NCI-H748 (cell line): ENCODE data around the gene JAML.

Experiments
- DNase-seq: peaks from one replicate; lab custom pipeline; 2025; ENCODE audit not compliant: unreplicated experiment; lab: John Stamatoyannopoulos, UW

JAML gene

DNA sequence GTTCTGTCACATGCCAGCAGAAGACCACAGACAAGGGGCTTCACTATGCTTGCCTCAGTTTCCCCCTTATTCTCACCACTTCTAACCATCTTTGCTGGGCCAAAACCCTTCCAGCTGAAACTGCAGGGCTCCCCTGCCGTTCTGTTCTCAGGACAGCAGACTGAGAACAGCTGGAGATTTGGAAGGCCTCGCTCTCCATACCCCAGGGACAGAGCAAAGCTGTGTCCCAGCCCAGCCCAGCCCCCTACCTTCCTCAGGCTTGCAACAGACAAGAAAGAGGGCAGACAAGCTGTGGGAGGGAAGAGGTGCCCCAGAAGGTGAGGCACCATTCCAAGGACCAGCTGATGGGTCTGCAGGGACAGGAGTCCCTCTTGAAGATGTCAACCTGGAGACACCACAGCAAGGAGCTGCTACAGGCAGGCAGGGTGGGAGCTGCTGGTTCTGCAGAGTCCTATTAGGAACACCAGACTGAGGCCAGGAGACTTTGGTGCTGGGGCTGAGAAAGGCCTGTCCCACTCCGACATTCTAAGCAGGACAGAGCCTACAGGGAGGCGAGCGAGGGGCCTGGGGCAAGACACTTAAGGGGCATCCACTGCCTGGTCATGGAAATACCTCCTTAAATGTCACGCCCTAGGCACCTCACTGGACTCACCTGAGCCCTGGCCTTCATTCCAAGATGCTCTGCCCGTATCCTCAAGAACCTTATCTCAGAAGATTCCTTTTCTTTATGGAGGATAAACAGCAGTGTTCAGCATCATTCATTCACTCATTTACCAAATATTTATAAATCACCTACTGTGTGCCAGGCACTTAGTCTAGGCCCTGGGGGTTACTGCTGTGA, 55.3 kb downstream of the JAML start:
- DNase-seq, result no peak

DNA sequence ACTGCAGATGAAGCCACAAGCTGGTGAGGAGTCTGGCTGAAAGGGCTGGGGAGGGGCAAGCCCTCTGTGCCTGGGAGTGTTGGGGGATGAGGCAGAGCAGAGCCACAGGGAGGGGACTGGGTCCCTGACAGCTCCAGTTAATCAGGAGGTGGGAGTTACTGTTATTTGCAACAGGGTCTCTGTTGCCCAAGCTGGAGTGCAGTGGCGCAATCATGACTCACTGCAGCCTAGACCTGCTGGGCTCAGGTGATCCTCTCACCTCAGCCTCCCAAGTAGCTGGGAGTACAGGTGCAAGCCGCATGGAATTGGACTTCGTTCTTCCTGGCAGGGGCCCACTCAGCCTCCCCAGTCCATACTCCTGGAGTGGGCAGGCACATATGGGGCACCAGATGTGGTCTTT, 56.1 kb downstream of the JAML start:
- DNase-seq, result no peak

DNA sequence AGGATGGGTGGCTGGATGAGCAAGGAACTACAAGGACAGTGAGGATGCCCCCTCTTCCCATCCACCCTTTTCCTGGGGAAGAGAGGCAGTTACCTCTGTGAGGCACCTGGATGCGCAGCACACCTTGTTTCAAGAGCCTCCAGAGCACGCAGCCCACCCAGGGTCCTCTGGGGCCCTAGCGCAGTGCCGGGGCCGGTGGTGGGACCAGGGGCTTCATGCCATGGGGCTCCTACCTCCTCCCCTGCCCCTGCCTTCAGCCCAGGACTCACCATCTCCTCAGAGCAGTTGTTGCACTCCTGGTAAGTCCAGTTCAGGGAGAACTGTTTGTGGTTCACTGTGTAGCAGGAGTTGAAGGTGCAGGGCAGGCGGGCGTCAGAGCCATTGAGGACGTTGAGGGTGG, 56.5 kb downstream of the JAML start:
- DNase-seq, result no peak

DNA sequence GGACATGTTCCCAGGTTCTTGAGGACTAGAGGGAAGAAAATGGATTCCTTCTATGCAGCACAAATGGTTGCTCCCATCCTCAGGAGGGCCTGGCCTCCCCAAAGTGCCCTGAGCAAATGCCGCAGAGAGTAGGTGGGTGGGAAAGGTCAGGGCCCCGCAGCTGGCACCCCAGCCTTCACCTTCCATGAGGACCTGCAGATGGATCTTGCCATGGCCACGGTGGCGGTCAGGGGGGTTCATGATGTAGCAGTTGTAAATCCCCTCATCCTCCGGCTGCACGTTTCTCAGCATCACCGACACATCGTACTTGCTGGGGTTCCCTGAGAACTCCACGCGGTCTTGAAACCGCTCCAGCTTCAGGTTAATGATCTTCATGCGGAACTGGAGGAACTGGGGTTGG, 56.9 kb downstream of the JAML start:
- DNase-seq, result no peak

DNA sequence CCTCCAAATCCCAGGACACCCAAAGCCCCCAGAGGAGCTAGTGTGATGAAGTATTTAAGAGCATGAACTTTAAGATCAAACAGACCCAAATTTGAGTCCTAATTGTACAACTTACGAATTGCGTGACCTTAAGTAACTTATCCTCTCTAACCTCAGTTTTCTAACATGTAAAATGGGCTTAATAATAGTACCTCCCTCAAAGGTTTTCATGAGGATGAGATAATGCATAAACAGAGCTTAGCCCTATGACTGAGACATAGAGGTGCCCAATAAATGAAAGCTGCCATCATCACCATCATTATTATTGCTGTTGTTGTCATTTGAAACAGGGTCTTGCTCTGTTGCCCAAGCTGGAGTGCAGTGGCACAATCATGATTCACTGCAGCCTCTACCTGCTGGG, 57.6 kb downstream of the JAML start:
- DNase-seq, result no peak

DNA sequence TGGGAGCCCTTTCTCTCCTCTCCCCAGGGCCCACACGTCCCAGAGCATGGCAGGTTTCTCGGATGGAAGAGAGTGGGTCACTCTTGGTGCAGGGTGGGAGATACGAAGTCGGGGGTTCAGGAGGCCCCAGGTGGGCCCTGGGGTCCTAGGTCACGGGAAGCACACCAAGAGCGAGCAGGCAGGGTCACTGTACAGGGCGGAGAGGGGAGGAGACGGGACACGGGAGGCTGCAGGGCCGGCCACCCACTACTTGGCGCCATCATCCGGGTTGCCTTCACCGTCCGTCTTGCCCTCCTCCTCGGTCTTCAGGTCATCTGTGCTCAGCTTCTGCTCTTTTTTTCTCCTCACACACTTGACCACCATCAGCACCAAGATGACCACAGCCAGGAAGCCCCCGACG, 58.2 kb downstream of the JAML start:
- no peak for DNase-seq

DNA sequence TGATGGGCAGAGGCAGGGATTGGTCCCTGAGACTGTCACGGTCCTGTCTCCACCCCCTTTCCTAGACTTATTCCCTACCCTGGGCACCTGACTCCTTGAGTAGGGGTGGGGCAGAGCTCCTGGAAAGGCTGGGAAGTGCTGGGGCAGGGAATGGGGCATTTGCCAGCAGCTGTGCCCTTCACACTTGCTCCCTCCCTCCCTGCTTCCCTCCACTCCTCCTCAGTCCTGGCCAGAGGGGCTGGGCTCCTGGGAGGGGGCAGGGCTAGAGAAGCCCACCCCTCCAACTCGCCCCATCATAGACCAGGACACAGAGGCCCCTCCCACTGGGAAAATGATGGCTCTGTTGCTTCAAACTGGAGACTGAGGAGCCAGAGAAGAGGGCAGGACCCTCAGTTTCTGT, 59.9 kb downstream of the JAML start:
- DNase-seq, result no peak

DNA sequence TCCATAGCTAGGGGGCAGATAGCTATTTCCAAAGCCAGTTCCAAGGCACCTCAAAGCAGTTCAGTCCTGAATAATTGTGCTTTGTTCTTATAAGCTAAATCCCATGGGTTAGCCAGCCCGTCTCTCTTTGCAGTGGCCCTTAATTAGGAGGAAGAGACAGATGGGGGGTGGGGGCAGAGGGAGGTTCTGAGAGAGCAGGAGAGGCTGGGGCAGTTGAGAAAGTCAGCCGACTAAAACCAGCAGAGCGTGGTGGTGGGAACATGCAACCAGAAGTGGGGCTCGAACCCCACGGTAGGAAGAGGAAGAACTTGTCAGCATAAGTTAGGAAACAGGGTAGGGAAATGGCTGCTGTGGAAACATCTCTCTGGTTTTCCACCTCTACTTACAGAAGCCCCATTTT, 61.3 kb downstream of the JAML start:
- no peak for DNase-seq

DNA sequence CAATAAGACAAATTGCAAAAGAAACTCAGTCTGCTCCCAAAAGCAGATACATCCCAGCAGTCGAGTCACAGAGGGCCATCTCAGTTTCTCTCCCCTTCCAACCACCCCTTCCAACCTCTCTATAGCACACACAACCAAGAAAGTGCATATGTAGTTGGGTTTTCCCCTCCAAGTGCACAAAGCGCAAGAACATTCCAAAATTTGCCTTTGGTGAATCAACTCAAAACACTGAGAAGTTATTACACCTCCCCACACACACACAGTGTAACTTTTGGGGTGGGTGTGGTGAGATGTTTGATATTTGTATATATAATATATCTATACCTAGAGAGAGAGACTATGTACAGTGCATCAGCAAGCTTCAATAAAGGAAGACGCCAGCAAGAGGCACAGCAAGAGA, 62.0 kb downstream of the JAML start:
- DNase-seq, result no peak

DNA sequence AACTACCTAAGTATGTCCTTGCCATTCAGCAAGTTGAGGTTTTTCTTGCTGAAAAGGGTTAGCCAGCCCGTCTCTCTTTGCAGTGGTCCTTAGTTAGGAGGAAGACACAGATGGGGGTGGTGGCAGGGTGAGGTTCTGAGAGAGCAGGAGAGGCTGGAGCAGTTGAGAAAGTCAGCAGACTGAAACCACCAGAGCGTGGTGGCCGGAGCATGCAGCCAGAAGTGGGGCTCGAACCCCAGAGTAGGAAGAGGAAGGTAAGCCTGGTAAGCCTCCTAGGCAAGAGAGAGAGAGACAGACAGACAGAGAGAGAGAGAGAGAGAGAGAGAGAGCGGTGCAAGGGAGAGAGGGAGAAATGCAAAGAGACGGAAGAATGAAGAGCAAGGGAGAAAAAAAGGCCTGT, 63.0 kb downstream of the JAML start:
- no peak for DNase-seq

DNA sequence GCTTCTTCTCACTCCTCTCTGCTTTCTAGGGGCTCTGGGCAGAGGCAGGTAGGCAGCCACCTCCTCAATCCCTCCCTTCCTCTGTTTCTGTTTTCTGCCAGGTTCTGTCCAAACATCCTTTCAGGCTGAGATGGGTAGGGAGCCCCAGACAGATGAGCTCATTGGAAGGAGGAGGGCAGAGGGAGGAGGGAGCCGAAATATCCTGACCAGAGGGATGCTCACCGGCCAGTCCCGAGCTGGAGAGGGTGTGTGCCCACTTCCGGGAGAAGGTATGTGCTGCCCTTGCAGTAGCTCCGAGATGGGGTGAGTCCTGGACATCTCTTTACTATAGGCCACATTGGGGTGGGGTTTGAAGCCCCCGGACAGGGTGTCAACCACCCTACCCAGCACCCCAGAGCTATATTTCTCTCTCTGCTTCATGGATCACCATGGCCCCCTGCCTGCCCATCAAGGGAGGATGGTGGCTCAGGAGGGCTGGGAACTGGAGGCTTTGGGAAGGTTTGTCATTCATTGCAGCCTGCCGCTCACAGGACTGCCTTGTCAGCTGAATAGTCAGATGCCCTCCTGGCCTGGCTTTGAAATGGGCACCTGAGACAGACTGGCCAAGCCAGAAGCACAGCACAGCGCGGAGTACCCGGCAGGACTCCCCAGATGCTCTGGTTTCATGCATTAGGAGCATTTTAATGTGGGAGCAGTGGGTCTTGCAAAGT, 67.5 kb downstream of the JAML start:
- no peak for DNase-seq

DNA sequence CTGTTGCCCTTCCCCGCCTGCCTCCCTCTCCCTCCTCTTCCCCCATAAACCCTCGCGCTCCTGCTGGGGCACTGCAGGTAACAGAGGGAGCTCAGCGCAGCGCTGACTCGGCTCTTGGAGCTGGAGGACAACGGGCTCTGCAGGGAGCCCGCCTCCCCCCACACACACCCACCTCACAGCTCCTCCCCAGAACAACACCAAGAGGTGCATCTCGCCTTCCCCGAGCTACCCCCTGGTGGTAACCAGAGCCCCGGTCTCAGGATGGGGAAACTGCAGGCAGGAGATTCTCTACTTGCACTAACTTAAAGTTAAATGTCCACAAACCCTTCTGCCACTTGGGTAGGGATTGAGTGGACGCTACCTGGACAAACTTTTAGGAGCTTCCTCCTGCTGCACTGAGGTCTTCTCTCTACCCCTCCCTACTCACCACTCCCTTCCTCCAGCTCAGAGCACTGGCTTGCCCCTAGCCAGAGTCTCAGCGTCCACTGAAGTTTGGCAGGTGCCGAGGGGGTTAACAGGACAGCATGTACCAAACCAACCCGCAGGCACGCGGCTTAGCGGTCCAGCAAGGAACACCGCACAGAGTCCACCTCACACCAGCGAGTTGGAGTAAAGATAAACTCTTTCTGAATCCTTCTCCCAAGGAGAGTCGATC, 68.2 kb downstream of the JAML start:
- peak; percentile 7 for DNase-seq

DNA sequence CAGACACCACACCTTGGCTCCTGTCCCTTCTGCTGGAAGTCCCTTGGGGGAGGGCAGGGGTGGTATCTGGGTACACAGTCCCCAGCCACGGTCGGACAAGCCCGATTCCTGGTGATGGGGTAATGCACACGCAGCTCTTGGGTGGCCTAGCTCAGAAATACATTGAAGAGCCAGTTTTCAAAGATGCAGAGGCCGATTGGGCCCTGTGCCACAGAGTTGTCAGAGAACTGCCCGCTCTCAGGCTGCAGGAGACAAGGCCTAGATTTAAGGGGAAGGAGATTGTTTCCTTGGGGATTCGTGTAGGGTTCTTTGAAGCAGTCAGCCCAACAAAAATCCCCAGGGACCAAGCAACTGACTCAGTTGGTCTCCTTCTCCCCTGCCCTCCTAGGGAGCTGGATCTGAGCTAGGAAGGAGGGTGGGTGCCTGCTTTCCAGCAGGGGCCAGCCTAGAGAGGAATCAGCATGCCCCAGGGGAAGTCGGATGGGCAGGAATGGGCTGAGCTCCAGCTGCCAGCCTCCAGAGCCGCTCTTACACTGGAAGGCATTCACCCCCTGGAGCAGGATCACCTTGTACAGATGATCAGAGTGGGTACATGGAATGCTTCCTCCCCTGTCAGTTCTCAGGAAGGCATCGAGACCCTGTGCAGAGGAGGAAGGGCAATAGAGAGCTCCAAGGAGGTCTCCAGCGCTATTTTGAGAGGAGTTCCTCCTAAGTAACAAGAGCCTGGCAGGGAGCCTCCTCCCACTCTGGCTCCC, 68.9 kb downstream of the JAML start:
- no peak for DNase-seq

DNA sequence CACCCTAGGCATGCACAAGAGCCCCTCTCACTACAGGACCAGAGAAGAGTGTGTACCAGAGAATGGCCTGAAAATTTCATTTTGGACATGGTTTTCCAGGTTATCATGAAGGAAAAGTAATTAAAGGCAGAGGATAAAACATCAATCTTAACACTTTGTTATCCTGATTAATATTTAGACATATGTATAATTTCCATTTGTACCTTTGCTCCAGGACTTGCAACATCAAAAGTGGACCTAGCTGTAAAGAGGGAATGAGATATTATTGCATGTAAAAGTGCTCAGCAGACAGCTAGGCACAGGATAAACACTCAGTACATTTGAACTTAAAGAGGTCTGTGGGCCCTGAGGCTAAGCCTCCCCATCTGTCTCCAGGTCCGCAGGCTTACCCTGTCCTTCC, 70.2 kb downstream of the JAML start:
- DNase-seq, result no peak

DNA sequence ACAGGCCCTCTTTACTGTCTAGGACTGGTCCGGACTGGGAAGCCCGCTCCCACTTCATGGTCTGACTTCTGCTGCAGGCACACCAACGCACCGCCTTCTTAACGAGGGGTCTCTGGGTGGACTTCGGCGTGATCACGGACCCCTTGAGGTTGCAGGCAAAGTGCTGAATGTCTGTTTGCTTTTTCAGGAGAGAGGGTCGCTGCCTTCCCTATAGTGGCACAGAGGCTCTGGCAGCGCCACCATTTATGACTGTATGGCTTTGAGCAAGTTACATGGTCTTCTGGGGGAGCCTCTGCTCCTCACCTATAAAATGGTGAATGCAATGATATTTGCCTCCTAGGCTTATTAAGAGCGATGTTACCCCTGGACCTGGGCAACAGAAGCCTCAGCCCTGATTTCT, 70.8 kb downstream of the JAML start:
- DNase-seq, result no peak

DNA sequence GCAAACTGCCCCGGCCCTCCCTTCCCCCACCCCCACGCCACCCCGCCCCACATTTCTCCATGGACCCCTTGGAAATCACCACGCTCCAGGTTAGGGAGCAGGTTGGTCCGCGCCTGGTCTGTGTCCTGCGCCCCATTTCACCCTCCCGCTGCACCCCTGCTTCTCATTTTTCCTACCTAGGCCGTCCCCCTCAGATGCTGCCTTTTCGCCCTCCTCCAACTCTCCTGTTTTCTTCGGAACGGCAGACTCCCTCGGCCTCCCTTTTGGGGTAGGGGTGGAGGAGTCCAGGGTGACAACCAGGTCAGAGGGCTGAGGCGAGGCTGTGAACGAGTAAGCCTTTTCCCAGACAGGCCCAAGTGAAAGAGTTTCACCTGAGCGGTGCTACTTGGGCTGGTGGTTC, 71.3 kb downstream of the JAML start:
- no peak for DNase-seq

DNA sequence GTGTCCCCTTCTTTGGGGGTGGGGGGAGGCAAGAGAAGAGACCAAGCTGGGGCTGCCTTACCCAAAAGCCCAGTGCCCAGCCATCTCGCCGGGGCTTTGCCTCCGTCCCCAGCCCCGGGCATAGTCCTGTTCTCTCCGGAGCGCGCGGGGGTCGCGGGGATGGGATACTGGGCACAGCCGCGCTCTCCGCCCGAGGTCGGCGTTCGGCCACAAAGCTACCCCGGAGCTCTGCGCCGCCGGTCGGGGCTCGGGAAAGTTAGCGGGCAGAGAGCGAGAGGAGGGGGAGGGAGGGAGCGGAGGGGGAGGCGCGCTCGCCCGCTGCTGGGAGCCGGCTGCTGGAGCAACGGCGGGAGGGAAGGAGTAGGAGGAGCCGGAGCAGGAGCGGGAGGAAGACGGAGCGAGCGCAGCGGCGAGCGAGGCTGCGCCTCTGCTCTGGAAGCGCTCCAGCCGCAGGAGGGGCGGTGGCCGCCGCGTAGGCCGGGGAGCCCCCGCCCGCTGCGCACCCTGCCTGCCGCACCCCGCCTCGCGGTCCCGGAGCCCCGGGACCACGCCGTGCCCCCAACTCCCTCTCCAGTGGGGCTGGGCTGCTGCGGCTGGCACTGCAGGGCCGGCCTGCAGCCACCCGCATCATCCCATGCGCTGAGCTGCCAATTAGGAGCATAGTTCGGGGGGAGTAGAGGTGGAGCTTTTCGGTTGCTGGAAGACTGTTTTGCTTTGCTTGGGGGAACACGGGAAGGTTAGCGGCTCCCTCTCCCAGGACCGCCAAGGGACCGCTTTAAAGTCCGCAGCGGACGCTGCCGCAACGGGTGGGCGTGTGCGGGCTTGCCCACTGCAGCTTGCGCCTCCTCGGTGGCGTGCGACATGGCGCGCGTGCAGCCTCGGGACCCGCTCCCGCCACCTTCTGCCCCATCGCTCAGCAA, 72.0 kb downstream of the JAML start, which contains the start of gene SCN4B:
TSS of gene SCN4B (minus strand) at position 272 of the 920 bp plus-strand sequence. CDS start at position 122, 150 bp downstream.
- peak; percentile 72 for DNase-seq

DNA sequence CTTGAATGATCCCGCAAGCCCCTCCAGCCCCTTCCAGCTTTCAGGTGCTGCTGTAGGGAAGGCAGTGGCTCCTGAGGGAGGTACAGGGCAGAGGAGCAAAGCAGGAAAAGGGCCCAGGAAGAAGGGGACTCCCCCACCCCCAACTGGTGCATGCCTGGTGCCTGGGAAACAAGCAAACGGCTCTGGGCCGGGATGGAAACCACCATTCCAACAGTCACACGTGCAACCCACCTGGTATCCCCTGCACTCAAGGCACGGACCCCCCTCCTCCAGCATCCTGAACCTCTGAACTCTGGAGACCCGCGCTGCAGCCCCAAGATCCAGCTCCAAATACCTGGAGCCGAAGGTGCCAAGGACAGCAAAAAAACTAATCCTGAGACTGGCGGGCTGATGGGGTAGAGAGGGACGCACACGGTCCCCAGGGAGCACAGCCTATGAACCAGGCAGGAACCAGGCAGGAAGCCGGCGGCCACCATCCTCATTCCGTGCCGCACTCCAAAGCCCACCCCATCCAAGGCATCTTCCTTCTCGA, 72.7 kb downstream of the JAML start:
- peak; percentile 8 for DNase-seq

DNA sequence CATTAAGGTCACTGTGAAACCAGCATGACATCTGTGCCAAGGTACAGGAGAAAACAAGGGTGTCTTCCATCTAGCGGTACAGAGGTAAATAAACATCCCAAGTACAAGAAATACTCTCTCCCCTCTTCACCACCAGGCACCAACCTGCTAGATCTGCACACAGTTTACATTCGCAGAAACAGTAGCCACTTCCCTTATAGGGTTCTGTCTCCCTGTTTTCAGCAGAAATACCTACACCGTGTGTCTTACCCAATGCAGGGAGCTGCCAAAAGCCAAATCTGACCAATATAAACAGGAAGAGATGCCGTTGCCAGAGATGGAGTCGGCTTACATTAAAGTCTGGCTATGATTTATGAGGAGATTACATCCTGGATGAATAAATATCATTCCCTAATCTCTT, 73.4 kb downstream of the JAML start:
- no peak for DNase-seq

DNA sequence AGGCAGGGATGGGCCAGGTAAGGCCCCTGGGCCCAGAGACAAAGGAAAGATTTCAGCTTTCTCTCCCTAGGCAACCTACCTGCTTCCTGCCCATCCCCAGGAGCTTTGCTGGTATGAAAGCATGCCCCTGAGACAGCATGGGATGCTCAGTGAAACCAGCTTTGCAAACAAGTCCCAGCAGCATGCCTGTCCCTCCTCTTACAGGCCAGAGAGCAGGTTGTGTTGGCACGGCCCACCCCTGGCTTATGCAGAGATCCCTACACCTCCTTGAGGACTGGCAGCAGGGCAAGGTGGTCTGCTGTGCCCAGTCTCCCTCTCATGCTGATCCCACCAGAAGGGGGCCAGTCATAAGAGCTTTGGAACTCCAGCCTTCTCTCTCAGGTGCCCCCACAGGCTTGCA, 75.3 kb downstream of the JAML start:
- no peak for DNase-seq
